ENCODE results near the gene RPGRIP1. TPM values are rescaled to one million over a fixed set of nuclear protein-coding genes. Genes with fewer than 3 reads are reported as not detected.

RPGRIP1 gene
- polyA plus RNA-seq, 1 donor from 2014 or later: not detected

DNA sequence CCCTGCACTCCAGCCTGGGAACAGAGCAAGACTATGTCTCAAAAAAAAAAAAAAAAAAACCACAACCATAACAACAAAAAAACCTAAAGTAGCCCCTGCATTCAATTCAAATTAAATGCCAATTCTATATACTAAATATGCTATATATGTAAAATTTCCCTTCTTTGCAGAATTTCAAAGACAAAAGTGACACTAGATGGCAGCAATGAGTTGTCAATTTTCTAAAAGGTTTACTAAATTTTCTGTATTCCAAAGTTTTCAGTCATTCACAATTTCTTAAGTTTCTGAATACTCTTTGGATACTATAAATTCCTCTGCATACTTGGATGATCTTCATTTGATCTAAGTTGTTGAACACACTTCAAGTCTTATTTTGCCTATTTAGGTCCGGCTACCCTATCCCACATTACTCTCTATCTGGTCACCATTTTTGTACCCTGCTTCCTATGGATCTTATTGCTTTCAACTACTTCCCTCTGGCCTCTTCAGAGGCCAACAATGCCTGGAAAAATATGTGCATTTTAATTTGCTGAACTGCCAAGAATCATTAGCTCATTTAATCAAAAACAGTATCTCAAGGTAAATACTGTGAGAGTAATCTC is 38.6 kb upstream of the RPGRIP1 start:
- Histone ChIP-seq H4K20me1 (ENCODE audit: insufficient read depth) (peaks cover 27% of the 10 kb centered on the region), H3F3A (ENCODE audit: insufficient read depth, low read length, poor library complexity, severe bottlenecking) (no peaks in the 10 kb centered on the region), H3K4me2 (ENCODE audit: low read length) (no peak overlapping the region), H2AFZ (ENCODE audit: low read depth, low read length) (no peak overlapping the region), H3K79me2 (replicated peaks; ENCODE audit: insufficient read depth, low read length) (peaks cover 77% of the 10 kb centered on the region), H3K9me2 (ENCODE audit: insufficient read depth, low read length) (no peaks in the 10 kb centered on the region), H3K27me3 (ENCODE audit: insufficient read depth, low read depth, low read length) (no peaks in the 10 kb centered on the region), H3K4me3 (ENCODE audit: low read length) (no peak overlapping the region), H3K9me3 (ENCODE audit: low read length) (no peaks in the 10 kb centered on the region), H3K36me3 (ENCODE audit: insufficient read depth, low read length) (no peaks in the 10 kb centered on the region), H3K9ac (ENCODE audit: low read length) (no peak overlapping the region), H3K27ac (ENCODE audit: low read length) (no peak overlapping the region)
- TF ChIP-seq REST (IDR thresholded peaks at IDR 0.05; ENCODE audit: borderline replicate concordance) (no peak), RAD21 (conservative IDR thresholded peaks at IDR 0.05) (peak; percentile 45), EZH2 (IDR thresholded peaks at IDR 0.05; ENCODE audit: borderline replicate concordance, insufficient read depth, low read length, poor library complexity, severe bottlenecking) (no peak), POLR2AphosphoS5 (IDR thresholded peaks at IDR 0.05) (no peak), MXI1 (conservative IDR thresholded peaks at IDR 0.05; ENCODE audit: poor library complexity, severe bottlenecking) (no peak), EP300 (conservative IDR thresholded peaks at IDR 0.05; ENCODE audit: poor library complexity, severe bottlenecking) (no peak), SMC3 (conservative IDR thresholded peaks at IDR 0.05; ENCODE audit: poor library complexity) (no peak), TAF1 (IDR thresholded peaks at IDR 0.05; ENCODE audit: low read depth) (no peak), CTCF (IDR thresholded peaks at IDR 0.05; ENCODE audit: poor library complexity, severe bottlenecking) (peak; percentile 56)

DNA sequence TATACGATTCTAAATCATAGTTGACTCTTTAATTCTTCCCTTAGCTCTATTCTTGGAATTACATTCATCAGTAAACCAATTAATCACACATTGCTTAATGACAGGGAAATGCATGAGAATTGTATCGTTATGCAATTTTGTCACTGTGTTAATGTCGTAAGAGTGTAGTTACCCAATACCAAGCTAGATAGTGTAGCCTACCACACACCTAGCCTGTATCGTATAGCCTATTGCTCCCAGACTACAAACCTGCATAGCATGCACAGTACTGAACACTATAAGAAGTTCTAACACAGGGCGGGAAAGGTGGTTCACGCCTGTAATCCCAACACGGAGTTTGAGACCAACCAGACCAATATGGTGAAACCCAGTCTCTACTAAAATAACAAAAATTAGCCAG is 35.3 kb upstream of the RPGRIP1 start:
- Histone ChIP-seq H3F3A (ENCODE audit: insufficient read depth, low read length, poor library complexity, severe bottlenecking) (no peaks in the 10 kb centered on the region), H3K4me3 (ENCODE audit: low read length) (no peak overlapping the region), H3K9me3 (ENCODE audit: low read length) (no peaks in the 10 kb centered on the region), H4K20me1 (ENCODE audit: insufficient read depth) (peaks cover 34% of the 10 kb centered on the region), H3K4me2 (ENCODE audit: low read length) (no peak overlapping the region), H3K36me3 (ENCODE audit: insufficient read depth, low read length) (peaks cover 13% of the 10 kb centered on the region), H3K9ac (ENCODE audit: low read length) (no peak overlapping the region), H3K27ac (ENCODE audit: low read length) (no peak overlapping the region), H3K79me2 (replicated peaks; ENCODE audit: insufficient read depth, low read length) (peaks cover 91% of the 10 kb centered on the region), H3K27me3 (ENCODE audit: insufficient read depth, low read depth, low read length) (no peaks in the 10 kb centered on the region), H3K9me2 (ENCODE audit: insufficient read depth, low read length) (no peaks in the 10 kb centered on the region), H2AFZ (ENCODE audit: low read depth, low read length) (no peak overlapping the region)
- TF ChIP-seq REST (IDR thresholded peaks at IDR 0.05; ENCODE audit: borderline replicate concordance): no peak
- no peak for TF ChIP-seq SMC3 (conservative IDR thresholded peaks at IDR 0.05; ENCODE audit: poor library complexity)
- TF ChIP-seq EP300 (conservative IDR thresholded peaks at IDR 0.05; ENCODE audit: poor library complexity, severe bottlenecking): no peak
- TF ChIP-seq RAD21 (conservative IDR thresholded peaks at IDR 0.05): no peak
- no peak for TF ChIP-seq TAF1 (IDR thresholded peaks at IDR 0.05; ENCODE audit: low read depth)
- TF ChIP-seq POLR2AphosphoS5 (IDR thresholded peaks at IDR 0.05): no peak
- no peak for TF ChIP-seq CTCF (IDR thresholded peaks at IDR 0.05; ENCODE audit: poor library complexity, severe bottlenecking)
- no peak for TF ChIP-seq EZH2 (IDR thresholded peaks at IDR 0.05; ENCODE audit: borderline replicate concordance, insufficient read depth, low read length, poor library complexity, severe bottlenecking)
- TF ChIP-seq MXI1 (conservative IDR thresholded peaks at IDR 0.05; ENCODE audit: poor library complexity, severe bottlenecking): no peak

Measured in neural cell (in vitro differentiated cells).